Gastrocnemius medialis (tissue), 4 donors: ENCODE results near the gene GALNTL6.

Experiments
- POLR2A ChIP-seq, 2 donors: fragments of 450-650 bp; IDR thresholded peaks; one replicate each; pipeline ENCODE4 v1.6.1; 2017; ENCODE audit warnings: antibody characterized with exemption in 2 of 2, mild to moderate bottlenecking in 2 of 2, moderate library complexity in 2 of 2
- TF ChIP-seq, protein P1 (sequence below), 5 experiments: fragments of 450-650 bp in 3 of 5; fragments of 200-600 bp in 2 of 5; sonication (generic) in 2 of 5; IDR thresholded peaks in 4 of 5; conservative IDR thresholded peaks in 1 of 5; 1 replicate in 4 of 5; 2 replicates in 1 of 5; pipeline ENCODE4 v1.5.1; 2016 to 2019; ENCODE audit warnings: antibody characterized with exemption in 5 of 5, mild to moderate bottlenecking in 3 of 5, moderate library complexity in 3 of 5

DNA sequence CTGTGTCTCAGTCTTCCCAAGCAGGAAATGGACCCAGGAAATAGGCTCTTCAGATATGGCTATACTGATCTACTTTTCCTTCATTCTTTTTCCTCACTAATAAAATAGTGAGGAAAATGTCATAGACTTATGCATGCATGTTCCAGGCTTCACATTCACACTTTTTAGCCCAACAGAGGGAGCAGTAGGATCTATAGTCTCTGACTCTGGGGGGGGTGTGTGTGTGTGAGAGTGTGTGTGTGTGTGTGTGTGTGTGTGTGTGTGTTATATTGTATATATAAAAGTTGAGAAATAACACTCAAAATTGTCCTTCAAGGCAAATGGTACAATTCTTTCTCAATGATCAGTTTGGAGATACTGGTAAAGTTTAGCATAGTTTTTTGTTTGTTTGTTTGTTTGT, 1058.2 kb downstream of the GALNTL6 start:
- TF ChIP-seq, protein P1, sequence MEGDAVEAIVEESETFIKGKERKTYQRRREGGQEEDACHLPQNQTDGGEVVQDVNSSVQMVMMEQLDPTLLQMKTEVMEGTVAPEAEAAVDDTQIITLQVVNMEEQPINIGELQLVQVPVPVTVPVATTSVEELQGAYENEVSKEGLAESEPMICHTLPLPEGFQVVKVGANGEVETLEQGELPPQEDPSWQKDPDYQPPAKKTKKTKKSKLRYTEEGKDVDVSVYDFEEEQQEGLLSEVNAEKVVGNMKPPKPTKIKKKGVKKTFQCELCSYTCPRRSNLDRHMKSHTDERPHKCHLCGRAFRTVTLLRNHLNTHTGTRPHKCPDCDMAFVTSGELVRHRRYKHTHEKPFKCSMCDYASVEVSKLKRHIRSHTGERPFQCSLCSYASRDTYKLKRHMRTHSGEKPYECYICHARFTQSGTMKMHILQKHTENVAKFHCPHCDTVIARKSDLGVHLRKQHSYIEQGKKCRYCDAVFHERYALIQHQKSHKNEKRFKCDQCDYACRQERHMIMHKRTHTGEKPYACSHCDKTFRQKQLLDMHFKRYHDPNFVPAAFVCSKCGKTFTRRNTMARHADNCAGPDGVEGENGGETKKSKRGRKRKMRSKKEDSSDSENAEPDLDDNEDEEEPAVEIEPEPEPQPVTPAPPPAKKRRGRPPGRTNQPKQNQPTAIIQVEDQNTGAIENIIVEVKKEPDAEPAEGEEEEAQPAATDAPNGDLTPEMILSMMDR (IDR thresholded peaks at IDR 0.05 in 4 of 5, conservative IDR thresholded peaks at IDR 0.05 in 1 of 5), result no peak
- no peak for TF ChIP-seq POLR2A (IDR thresholded peaks at IDR 0.05)
